Femur (tissue), 1 donor: Measurements from ENCODE around the gene POMGNT2.

Experiments
- DNase-seq: peaks from one replicate; pipeline ENCODE4 v3.0.0-alpha.2; 2017

The POMGNT2 gene

DNA sequence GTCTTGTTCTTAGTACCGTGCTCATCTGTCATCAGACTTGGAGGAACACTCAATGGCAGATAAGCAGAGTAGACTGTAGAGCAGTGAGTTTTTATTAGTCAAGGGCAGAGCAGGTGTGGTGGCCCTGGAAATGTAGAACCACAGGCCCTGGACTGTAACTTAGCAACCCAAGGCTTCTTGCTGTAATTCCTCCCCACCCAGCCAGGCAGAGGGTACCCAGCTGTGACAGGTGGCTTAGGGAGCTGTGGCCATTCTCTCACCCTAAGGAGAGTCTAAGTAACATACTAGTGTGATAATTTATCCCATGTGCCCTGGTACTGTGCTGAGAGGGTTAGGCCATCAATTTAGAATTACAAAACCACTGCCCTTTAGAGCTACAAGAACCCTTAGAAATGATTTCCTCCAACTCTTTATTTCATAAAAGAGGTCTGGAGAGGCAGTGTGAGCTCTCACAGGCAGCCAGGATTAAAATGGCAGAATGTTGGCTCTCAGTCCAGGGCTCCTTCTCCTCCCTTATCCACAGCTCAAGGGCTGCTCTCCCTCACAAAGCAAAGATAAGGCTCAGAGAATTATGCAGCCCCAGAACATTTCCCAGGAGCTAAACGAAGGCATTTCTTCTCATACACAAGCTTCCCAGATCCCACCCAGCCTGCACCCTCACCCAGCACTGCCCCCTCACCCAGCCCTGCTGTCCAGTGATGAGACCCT lies 3.0 kb downstream of the POMGNT2 start:
- no peak for DNase-seq

- no peak for DNase-seq
Measured at GRCh38 chr3:43098761-43099160, 7.1 kb downstream of the POMGNT2 start.

- no peak for DNase-seq
Measured at GRCh38 chr3:43097400-43098080, 8.3 kb downstream of the POMGNT2 start.

- DNase-seq, result no peak
Measured at GRCh38 chr3:43096761-43097160, 9.1 kb downstream of the POMGNT2 start.

DNA sequence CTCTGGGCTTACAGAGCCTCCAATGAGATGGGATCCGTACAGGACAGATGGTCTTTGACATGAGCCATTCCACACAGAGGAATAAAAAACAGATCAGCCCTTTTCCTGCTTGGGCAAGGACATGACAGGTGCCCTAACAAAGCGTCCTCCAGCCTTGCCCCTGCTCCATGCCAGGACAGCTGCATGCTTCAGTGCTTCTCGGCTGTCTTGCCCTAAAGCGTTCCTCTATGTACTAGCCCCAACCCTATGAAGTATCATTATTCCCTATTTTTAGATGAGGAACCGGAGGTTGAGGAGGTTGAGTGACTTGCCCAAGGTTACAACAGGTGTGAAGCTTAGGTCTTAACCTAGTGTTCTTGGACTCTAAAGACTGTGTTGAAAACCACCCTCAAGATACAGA lies 10.5 kb downstream of the POMGNT2 start:
- peak; percentile 39 for DNase-seq

- DNase-seq, result no peak
Measured at GRCh38 chr3:43094851-43095250, 11.0 kb downstream of the POMGNT2 start.

GRCh38 chr3:43094381-43094780 lies 11.5 kb downstream of the POMGNT2 start:
- DNase-seq, result no peak

GRCh38 chr3:43093974-43094373 lies 11.9 kb downstream of the POMGNT2 start:
- no peak for DNase-seq

- DNase-seq, result no peak
Measured at GRCh38 chr3:43093006-43093405, 12.9 kb downstream of the POMGNT2 start.

DNA sequence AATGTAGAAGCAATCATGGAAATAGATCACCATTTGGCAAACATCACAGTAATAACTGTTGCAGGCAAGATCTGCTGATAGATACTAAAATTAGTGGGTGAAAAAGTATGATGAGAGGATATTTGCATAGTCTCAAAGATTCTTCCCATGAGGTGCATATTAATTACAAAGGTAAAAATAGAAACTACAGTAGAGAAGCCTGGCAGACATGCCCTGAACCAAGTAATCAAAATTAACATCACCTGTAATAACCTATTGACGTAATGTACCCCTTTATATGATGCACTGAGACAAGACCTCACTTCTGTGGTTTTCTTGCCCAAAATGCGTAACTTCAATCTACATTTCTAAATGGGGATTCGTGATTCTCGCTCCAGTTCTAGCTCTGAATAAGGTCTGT lies 14.4 kb downstream of the POMGNT2 start:
- no peak for DNase-seq

DNA sequence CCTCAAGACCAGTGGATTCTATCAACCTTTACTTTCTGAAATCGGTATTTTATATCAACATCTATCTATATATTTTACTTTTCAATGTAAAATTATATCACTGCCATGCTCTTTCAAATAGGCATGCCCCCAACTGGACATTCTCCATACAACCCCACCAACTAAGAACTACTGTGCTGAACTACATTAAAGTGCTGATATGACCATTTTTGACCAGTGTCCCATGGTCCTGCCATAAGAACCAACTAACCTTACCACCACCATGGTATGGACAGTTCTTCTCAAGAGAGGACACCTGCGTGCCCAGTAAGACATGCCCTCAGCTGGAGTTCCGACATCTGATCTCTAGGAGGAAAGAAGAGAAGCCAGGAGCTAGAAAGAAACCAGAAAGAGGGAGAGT lies 15.6 kb downstream of the POMGNT2 start:
- no peak for DNase-seq

GRCh38 chr3:43089081-43089480 lies 16.8 kb downstream of the POMGNT2 start:
- DNase-seq, result no peak

GRCh38 chr3:43087249-43087776 lies 18.6 kb downstream of the POMGNT2 start:
- DNase-seq, result no peak

- no peak for DNase-seq
Measured at GRCh38 chr3:43086460-43087165, 19.3 kb downstream of the POMGNT2 start.

GRCh38 chr3:43082457-43082856 lies 23.4 kb downstream of the POMGNT2 start:
- no peak for DNase-seq

DNA sequence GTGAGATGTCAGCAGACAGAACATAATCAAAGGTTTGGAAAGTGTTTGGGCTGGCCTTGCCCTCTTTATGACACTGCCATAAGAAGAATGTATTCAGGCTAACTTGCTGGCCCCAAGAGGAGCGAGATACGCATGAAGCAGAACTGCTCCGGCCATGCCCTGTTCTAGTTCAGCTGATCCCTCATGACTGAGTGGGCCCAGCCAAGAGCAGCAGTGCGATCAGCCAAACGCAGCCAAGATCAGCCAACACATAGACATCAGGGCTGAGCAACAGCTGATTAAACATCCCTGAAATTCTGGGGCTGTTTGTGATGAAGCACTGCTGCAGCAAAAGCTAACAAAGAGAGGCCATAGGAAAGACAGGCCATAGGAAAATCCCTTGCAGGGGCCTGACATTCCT lies 24.1 kb downstream of the POMGNT2 start:
- DNase-seq, result no peak

GRCh38 chr3:43080726-43081568 lies 24.9 kb downstream of the POMGNT2 start:
- no peak for DNase-seq

GRCh38 chr3:43079536-43080332 lies 26.1 kb downstream of the POMGNT2 start:
- no peak for DNase-seq

DNA sequence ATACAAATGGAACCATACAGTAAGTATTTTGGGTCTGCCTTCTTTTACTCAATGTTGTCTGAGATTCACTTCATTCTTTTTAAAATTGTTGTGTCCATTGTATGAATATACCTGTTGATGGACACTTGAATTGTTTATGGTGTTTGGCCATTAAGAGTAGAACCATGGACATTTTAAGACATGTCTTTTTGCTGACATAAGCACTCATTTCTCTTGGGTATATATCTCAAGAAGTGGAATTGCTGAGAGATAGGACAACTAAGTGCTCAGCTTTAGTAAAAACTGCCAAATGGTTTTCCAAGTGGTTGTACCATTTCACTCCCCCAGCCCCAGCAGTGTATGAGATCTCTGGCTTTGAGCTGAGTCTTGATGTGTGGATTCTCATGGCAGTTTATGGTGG lies 28.2 kb downstream of the POMGNT2 start:
- DNase-seq, result no peak

DNA sequence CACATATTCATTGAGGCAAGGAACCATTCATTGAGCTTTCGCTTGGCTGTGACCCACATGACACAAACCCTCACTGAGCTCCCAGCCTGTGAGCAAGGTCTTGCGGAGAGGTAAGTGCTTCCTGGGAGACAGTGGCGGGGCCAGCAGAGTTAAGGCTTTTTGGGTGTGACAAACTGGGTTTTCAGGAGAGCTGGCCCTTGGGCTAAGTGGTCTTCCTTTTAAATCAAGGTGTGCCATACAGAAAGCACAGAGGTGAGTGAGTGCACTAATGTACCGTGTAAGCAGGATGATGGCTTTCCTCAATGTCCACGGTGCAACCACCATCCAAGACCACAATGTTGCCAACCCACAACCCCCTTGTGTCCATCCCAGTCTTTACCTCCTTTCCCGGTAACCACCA lies 28.6 kb downstream of the POMGNT2 start:
- DNase-seq, result no peak

- DNase-seq, result no peak
Measured at GRCh38 chr3:43076857-43077256, 29.0 kb downstream of the POMGNT2 start.
